ENCODE measurements around the gene APOF.
"Not testable (repeated sequence)": the region's sequence is repeated elsewhere in the genome, so short reads cannot be mapped to it uniquely, and the experiment has no call there.

Gene APOF

GRCh38 chr12:56339158-56339422, 23.6 kb downstream of the APOF start:
- Histone ChIP-seq H3K4me1 (no peaks in the 10 kb centered on the region), H3K36me3 (no peaks in the 10 kb centered on the region), H3K9me3 (no peaks in the 10 kb centered on the region), H3K27me3 (no peaks in the 10 kb centered on the region), H3K4me3 (ENCODE audit: low read depth, low read length) (no peak overlapping the region)
- no peak for TF ChIP-seq CTCF (IDR thresholded peaks at IDR 0.05; ENCODE audit: low read depth, low read length)
- no peak for DNase-seq

- Histone ChIP-seq H3K4me3 (ENCODE audit: low read depth, low read length) (no peak within 1 kb of the TSS), H3K4me1 (no peaks in the 10 kb centered on the region), H3K27me3 (no peaks in the 10 kb centered on the region), H3K36me3 (no peaks in the 10 kb centered on the region), H3K9me3 (no peaks in the 10 kb centered on the region)
- no peak for DNase-seq
- TF ChIP-seq CTCF (IDR thresholded peaks at IDR 0.05; ENCODE audit: low read depth, low read length), result no peak
These were observed 24.1 kb downstream of the APOF start, which contains the start of gene IL23A for GRCh38 chr12:56338308-56339157. IL23A (plus strand) TSS chr12:56338884; CDS start chr12:56339045, 161 bp downstream.

GRCh38 chr12:56337753-56338251, 24.9 kb downstream of the APOF start:
- Histone ChIP-seq H3K9me3 (no peaks in the 10 kb centered on the region), H3K4me1 (no peaks in the 10 kb centered on the region), H3K4me3 (ENCODE audit: low read depth, low read length) (no peak overlapping the region), H3K27me3 (no peaks in the 10 kb centered on the region), H3K36me3 (no peaks in the 10 kb centered on the region)
- DNase-seq, result no peak
- no peak for TF ChIP-seq CTCF (IDR thresholded peaks at IDR 0.05; ENCODE audit: low read depth, low read length)

GRCh38 chr12:56336361-56337167, 26.1 kb downstream of the APOF start:
- TF ChIP-seq CTCF (IDR thresholded peaks at IDR 0.05; ENCODE audit: low read depth, low read length), result no peak
- H3K4me1 ChIP-seq, result no peaks in the 10 kb centered on the region
- no peak for DNase-seq
- no peaks in the 10 kb centered on the region for H3K36me3 ChIP-seq
- H3K4me3 ChIP-seq (ENCODE audit: low read depth, low read length), result no peak overlapping the region
- H3K27me3 ChIP-seq, result no peaks in the 10 kb centered on the region
- no peaks in the 10 kb centered on the region for H3K9me3 ChIP-seq

- not testable (repeated sequence) for H3K4me3 ChIP-seq (ENCODE audit: low read depth, low read length); DNase-seq; H3K9me3 ChIP-seq; H3K36me3 ChIP-seq; H3K27me3 ChIP-seq; H3K4me1 ChIP-seq
These were observed 27.1 kb downstream of the APOF start for GRCh38 chr12:56335527-56335926.

- H3K4me3 ChIP-seq (ENCODE audit: low read depth, low read length), result peak overlapping the region; percentile 73
- DNase-seq, result no peak
- H3K36me3 ChIP-seq, result no peaks in the 10 kb centered on the region
- no peaks in the 10 kb centered on the region for H3K9me3 ChIP-seq
- no peaks in the 10 kb centered on the region for H3K27me3 ChIP-seq
- TF ChIP-seq CTCF (IDR thresholded peaks at IDR 0.05; ENCODE audit: low read depth, low read length), result no peak
- no peaks in the 10 kb centered on the region for H3K4me1 ChIP-seq
These were observed 28.2 kb downstream of the APOF start for GRCh38 chr12:56334490-56334793.
